ENCODE data around the gene BMP15. TPM values are rescaled to one million over a fixed set of nuclear protein-coding genes. Genes with fewer than 3 reads are reported as not detected.

The BMP15 gene
- total and polyA plus RNA-seq, 2 donors from 2014 or later = not detected

DNA sequence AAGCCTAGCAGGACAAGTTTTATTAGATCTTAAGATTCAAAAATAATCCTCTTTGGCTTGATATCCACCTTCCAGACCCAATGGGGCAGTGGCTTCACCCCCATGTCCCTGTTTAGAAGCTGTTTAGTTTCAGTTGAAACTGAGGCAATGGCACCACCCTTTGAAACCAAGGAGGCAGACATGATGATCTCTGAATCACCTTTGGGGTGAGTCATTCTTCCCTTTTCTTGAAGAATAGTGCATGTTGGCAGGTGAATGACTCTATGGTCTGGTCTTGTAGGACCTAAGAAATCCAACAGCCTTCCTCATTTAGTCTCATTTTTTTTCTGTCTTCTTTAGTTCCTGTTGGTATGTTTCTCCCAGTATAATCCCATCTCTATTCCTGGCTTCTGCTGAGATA is 29.5 kb upstream of the BMP15 start:
- FAIRE-seq = no peak
- TF ChIP-seq, protein P1, sequence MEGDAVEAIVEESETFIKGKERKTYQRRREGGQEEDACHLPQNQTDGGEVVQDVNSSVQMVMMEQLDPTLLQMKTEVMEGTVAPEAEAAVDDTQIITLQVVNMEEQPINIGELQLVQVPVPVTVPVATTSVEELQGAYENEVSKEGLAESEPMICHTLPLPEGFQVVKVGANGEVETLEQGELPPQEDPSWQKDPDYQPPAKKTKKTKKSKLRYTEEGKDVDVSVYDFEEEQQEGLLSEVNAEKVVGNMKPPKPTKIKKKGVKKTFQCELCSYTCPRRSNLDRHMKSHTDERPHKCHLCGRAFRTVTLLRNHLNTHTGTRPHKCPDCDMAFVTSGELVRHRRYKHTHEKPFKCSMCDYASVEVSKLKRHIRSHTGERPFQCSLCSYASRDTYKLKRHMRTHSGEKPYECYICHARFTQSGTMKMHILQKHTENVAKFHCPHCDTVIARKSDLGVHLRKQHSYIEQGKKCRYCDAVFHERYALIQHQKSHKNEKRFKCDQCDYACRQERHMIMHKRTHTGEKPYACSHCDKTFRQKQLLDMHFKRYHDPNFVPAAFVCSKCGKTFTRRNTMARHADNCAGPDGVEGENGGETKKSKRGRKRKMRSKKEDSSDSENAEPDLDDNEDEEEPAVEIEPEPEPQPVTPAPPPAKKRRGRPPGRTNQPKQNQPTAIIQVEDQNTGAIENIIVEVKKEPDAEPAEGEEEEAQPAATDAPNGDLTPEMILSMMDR (IDR thresholded peaks at IDR 0.05; ENCODE audit: borderline replicate concordance, extremely low read depth, insufficient read depth) = no peak
- H3K9me3 ChIP-seq (ENCODE audit: control insufficient read depth in 2 of 3, insufficient read depth in 1 of 3, low read length in 3 of 3) = no peaks in the 10 kb centered on the region
- no peaks in the 10 kb centered on the region for H3K36me3 ChIP-seq (ENCODE audit: control insufficient read depth in 2 of 3, insufficient read depth in 3 of 3, low read length in 3 of 3)
- DNase-seq = no peak
- no peak overlapping the region for H3K9ac ChIP-seq (ENCODE audit: low read length in 3 of 3)
- no peaks in the 10 kb centered on the region for H3K4me1 ChIP-seq (ENCODE audit: control insufficient read depth in 2 of 3, insufficient read depth in 2 of 3, low read depth in 1 of 3, low read length in 3 of 3)
- no peak overlapping the region for H3K27ac ChIP-seq (ENCODE audit: low read depth in 2 of 2, low read length in 2 of 2)
- no peak overlapping the region for H3K4me3 ChIP-seq (ENCODE audit: low read length in 3 of 3)
- peaks cover 4% of the 10 kb centered on the region for H3K27me3 ChIP-seq (ENCODE audit: control insufficient read depth, insufficient read depth, low read length)
- intact Hi-C loops (cut with DNase I) = no loop called here

DNA sequence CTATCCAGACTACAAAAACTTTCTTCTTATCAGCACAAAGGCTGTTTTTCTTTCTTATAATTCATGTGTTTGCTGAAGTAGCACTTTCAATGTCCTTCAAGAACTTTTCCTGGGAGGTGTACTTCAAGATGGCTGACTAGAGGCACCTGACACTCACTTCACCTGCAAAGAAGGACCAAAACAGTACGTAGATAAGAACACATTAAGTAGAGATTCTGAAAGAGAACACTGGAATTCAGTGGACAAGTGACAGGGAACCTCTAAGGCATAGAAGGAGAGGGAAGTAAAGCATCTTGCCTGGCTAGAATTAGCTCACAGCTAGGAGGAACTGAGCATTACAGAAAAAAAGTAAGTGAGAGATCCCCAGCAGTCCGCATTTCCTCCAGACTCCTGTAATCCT is 21.7 kb upstream of the BMP15 start:
- Histone ChIP-seq H3K9me3 (ENCODE audit: control insufficient read depth in 2 of 3, insufficient read depth in 1 of 3, low read length in 3 of 3) (no peaks in the 10 kb centered on the region), H3K4me3 (ENCODE audit: low read length in 3 of 3) (no peak overlapping the region), H3K27me3 (ENCODE audit: control insufficient read depth, insufficient read depth, low read length) (no peaks in the 10 kb centered on the region), H3K9ac (ENCODE audit: low read length in 3 of 3) (no peak overlapping the region), H3K27ac (ENCODE audit: low read depth in 2 of 2, low read length in 2 of 2) (no peak overlapping the region), H3K36me3 (ENCODE audit: control insufficient read depth in 2 of 3, insufficient read depth in 3 of 3, low read length in 3 of 3) (no peaks in the 10 kb centered on the region), H3K4me1 (ENCODE audit: control insufficient read depth in 2 of 3, insufficient read depth in 2 of 3, low read depth in 1 of 3, low read length in 3 of 3) (no peaks in the 10 kb centered on the region)
- no peak for FAIRE-seq
- no peak for DNase-seq
- intact Hi-C loops (cut with DNase I) = no loop called here
- TF ChIP-seq, protein P1 (IDR thresholded peaks at IDR 0.05; ENCODE audit: borderline replicate concordance, extremely low read depth, insufficient read depth) = no peak

DNA sequence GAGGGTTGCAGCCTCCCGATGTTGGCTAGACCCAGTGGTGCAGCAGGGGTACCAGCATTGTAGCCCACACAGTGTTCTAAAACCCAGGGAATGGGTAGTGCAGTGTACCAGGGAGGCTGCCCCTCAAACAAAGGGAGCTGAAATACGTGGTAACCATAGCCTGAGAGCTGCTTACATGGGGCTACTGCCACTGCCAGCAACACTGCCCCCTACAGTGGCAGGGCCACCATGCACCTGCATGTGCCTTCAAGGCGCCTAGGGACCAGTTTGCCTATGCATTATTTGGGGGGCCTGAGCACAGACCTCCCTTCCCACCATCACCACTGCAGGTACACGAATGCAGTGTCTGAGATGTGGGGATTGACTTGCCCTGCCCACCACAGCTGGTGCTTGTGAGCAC is 21.0 kb upstream of the BMP15 start:
- H3K9me3 ChIP-seq (ENCODE audit: control insufficient read depth in 2 of 3, insufficient read depth in 1 of 3, low read length in 3 of 3) = no peaks in the 10 kb centered on the region
- no peak overlapping the region for H3K9ac ChIP-seq (ENCODE audit: low read length in 3 of 3)
- intact Hi-C loops (cut with DNase I) = no loop called here
- no peaks in the 10 kb centered on the region for H3K27me3 ChIP-seq (ENCODE audit: control insufficient read depth, insufficient read depth, low read length)
- FAIRE-seq (no peak), DNase-seq (no peak)
- H3K4me3 ChIP-seq (ENCODE audit: low read length in 3 of 3) = no peak overlapping the region
- no peaks in the 10 kb centered on the region for H3K4me1 ChIP-seq (ENCODE audit: control insufficient read depth in 2 of 3, insufficient read depth in 2 of 3, low read depth in 1 of 3, low read length in 3 of 3)
- TF ChIP-seq, protein P1 (IDR thresholded peaks at IDR 0.05; ENCODE audit: borderline replicate concordance, extremely low read depth, insufficient read depth) = no peak
- H3K36me3 ChIP-seq (ENCODE audit: control insufficient read depth in 2 of 3, insufficient read depth in 3 of 3, low read length in 3 of 3) = no peaks in the 10 kb centered on the region
- H3K27ac ChIP-seq (ENCODE audit: low read depth in 2 of 2, low read length in 2 of 2) = no peak overlapping the region

DNA sequence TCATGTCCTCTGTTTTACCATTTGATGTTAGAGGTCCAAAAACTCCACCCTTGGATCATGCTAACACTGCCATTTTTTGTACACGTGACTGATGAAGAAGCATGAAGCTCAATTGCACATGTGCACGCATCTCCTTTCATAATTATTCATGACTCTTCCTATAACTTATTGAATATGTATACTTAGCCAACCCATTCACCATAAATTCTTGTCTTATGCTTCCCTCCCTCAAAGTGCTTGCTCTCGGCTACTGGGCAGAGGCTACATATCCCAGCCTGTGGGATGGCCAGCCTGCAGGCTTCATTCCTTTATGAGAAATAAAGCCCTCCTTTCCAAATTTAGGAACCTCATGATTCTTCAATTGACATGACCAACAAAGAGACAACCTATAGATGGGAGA is 17.5 kb upstream of the BMP15 start:
- H3K9me3 ChIP-seq (ENCODE audit: control insufficient read depth in 2 of 3, insufficient read depth in 1 of 3, low read length in 3 of 3) = no peaks in the 10 kb centered on the region
- FAIRE-seq (no peak), DNase-seq (no peak)
- intact Hi-C loops (cut with DNase I) = no loop called here
- no peaks in the 10 kb centered on the region for H3K27me3 ChIP-seq (ENCODE audit: control insufficient read depth, insufficient read depth, low read length)
- no peak overlapping the region for H3K27ac ChIP-seq (ENCODE audit: low read depth in 2 of 2, low read length in 2 of 2)
- H3K4me1 ChIP-seq (ENCODE audit: control insufficient read depth in 2 of 3, insufficient read depth in 2 of 3, low read depth in 1 of 3, low read length in 3 of 3) = no peaks in the 10 kb centered on the region
- no peak overlapping the region for H3K4me3 ChIP-seq (ENCODE audit: low read length in 3 of 3)
- TF ChIP-seq, protein P1 (IDR thresholded peaks at IDR 0.05; ENCODE audit: borderline replicate concordance, extremely low read depth, insufficient read depth) = no peak
- no peak overlapping the region for H3K9ac ChIP-seq (ENCODE audit: low read length in 3 of 3)
- H3K36me3 ChIP-seq (ENCODE audit: control insufficient read depth in 2 of 3, insufficient read depth in 3 of 3, low read length in 3 of 3) = no peaks in the 10 kb centered on the region
